DND-41 (cell line): ENCODE measurements around the gene CENPP.

Source experiments
- EZH2 ChIP-seq: IDR thresholded peaks from 3 replicates; pipeline ENCODE4 v1.6.1; 2012; ENCODE audit warnings: borderline replicate concordance, low read depth, mild to moderate bottlenecking, moderate library complexity, low read length, inconsistent platforms; ENCODE audit not compliant: severe bottlenecking
- TF ChIP-seq, protein P1 (sequence below): IDR thresholded peaks from 2 replicates; pipeline ENCODE4 v1.5.1; 2012; ENCODE audit warnings: borderline replicate concordance, low read length, moderate library complexity, mild to moderate bottlenecking; ENCODE audit not compliant: poor library complexity, severe bottlenecking; ENCODE audit errors: extremely low read depth

- TF ChIP-seq EZH2: no peak
- TF ChIP-seq, protein P1, sequence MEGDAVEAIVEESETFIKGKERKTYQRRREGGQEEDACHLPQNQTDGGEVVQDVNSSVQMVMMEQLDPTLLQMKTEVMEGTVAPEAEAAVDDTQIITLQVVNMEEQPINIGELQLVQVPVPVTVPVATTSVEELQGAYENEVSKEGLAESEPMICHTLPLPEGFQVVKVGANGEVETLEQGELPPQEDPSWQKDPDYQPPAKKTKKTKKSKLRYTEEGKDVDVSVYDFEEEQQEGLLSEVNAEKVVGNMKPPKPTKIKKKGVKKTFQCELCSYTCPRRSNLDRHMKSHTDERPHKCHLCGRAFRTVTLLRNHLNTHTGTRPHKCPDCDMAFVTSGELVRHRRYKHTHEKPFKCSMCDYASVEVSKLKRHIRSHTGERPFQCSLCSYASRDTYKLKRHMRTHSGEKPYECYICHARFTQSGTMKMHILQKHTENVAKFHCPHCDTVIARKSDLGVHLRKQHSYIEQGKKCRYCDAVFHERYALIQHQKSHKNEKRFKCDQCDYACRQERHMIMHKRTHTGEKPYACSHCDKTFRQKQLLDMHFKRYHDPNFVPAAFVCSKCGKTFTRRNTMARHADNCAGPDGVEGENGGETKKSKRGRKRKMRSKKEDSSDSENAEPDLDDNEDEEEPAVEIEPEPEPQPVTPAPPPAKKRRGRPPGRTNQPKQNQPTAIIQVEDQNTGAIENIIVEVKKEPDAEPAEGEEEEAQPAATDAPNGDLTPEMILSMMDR: no peak
Measured at GRCh38 chr9:92612292-92612691, 286.5 kb downstream of the CENPP start.
